Pons (tissue), 1 donor: ENCODE measurements around the gene ST6GAL1.
A peak's percentile ranks its signal among the peaks of the same experiment; 100 is the strongest.
"Not testable (repeated sequence)": the region's sequence is repeated elsewhere in the genome, so short reads cannot be mapped to it uniquely, and the experiment has no call there.

Experiments used
- DNase-seq: peaks from one replicate; pipeline ENCODE4 v3.0.0-alpha.2; 2016; ENCODE audit warnings: low spot score

Gene ST6GAL1

GRCh38 chr3:187046033-187046432 lies 115.7 kb downstream of the ST6GAL1 start:
- DNase-seq = no peak

GRCh38 chr3:187049462-187050101 lies 119.3 kb downstream of the ST6GAL1 start:
- no peak for DNase-seq

GRCh38 chr3:187051066-187051465 lies 120.7 kb downstream of the ST6GAL1 start:
- no peak for DNase-seq

- peak; percentile 29 for DNase-seq
These were observed 121.5 kb downstream of the ST6GAL1 start for GRCh38 chr3:187051724-187052366.

GRCh38 chr3:187052427-187052826 lies 122.1 kb downstream of the ST6GAL1 start:
- DNase-seq = not testable (repeated sequence)

- DNase-seq = not testable (repeated sequence)
These were observed 124.1 kb downstream of the ST6GAL1 start for GRCh38 chr3:187054433-187054832.

GRCh38 chr3:187057803-187058202 lies 127.5 kb downstream of the ST6GAL1 start:
- DNase-seq = not testable (repeated sequence)

GRCh38 chr3:187061748-187062147 lies 131.4 kb downstream of the ST6GAL1 start:
- no peak for DNase-seq

GRCh38 chr3:187062526-187063177 lies 132.3 kb downstream of the ST6GAL1 start:
- DNase-seq = no peak

GRCh38 chr3:187063286-187064121 lies 133.2 kb downstream of the ST6GAL1 start:
- no peak for DNase-seq

- no peak for DNase-seq
These were observed 134.1 kb downstream of the ST6GAL1 start for GRCh38 chr3:187064210-187065115.

GRCh38 chr3:187066228-187066995 lies 136.1 kb downstream of the ST6GAL1 start:
- peak; percentile 20 for DNase-seq

- DNase-seq = no peak
These were observed 138.5 kb downstream of the ST6GAL1 start for GRCh38 chr3:187068787-187069186.

GRCh38 chr3:187069857-187070516 lies 139.7 kb downstream of the ST6GAL1 start:
- no peak for DNase-seq

GRCh38 chr3:187072102-187072501 lies 141.8 kb downstream of the ST6GAL1 start:
- DNase-seq = no peak

- no peak for DNase-seq
These were observed 142.2 kb downstream of the ST6GAL1 start for GRCh38 chr3:187072511-187072910.

GRCh38 chr3:187073581-187074098 lies 143.3 kb downstream of the ST6GAL1 start:
- no peak for DNase-seq

- DNase-seq = no peak
These were observed 144.5 kb downstream of the ST6GAL1 start for GRCh38 chr3:187074846-187075245.

- DNase-seq = no peak
These were observed 146.0 kb downstream of the ST6GAL1 start for GRCh38 chr3:187076297-187076696.

- no peak for DNase-seq
These were observed 146.8 kb downstream of the ST6GAL1 start for GRCh38 chr3:187077085-187077484.
